ENCODE results near the gene MAP3K10.

The MAP3K10 gene

GRCh38 chr19:40217027-40217810 lies 26.0 kb downstream of the MAP3K10 start (continued):
- TF ChIP-seq ZBTB49 (tag by site-specific recombination; IDR thresholded peaks at IDR 0.05; ENCODE audit: low read depth), result no peak
- no peak; the same call in 1 of the 2 replicates for TF ChIP-seq WT1 (tag by site-specific recombination; IDR thresholded peaks at IDR 0.05)

GRCh38 chr19:40217934-40218890 lies 27.0 kb downstream of the MAP3K10 start, which contains the start of gene TTC9B:
TSS of gene TTC9B (minus strand) at chr19:40218384. CDS start at chr19:40218381, 3 bp downstream.
- H3K4me3 ChIP-seq (ENCODE audit: low read depth, low read length), result no peak within 1 kb of the TSS
- ChIA-PET CTCF (interaction anchor here (0.5 to 5.1 kb wide), 25 partner anchors 9 to 1380 kb away, joined by 3 to 52 read pairs (median 3); partner anchors contain the start of gene ZNF546), POLR2A (interaction anchor here (0.7 to 1.7 kb wide), 5 partner anchors 9 to 131 kb away, joined by 3 to 6 read pairs (median 3); partner anchors contain the start of gene ZNF780A)
- H3K4me1 ChIP-seq (ENCODE audit: control insufficient read depth, insufficient read depth, low read length), result peaks cover 18% of the 10 kb centered on the region
- H3K9me3 ChIP-seq (ENCODE audit: control insufficient read depth, insufficient read depth, low read depth, low read length), result peaks cover 3% of the 10 kb centered on the region
- H3K36me3 ChIP-seq (ENCODE audit: control insufficient read depth in 2 of 2, insufficient read depth in 1 of 2, low read length in 2 of 2), result peaks cover 0 to 6% of the 10 kb centered on the region in 2 experiments; a peak in 2 of 3 replicates
- H3K27ac ChIP-seq (ENCODE audit: extremely low read depth, low read depth, low read length), result no peak within 1 kb of the TSS
- TF ChIP-seq ZNF335 (tag by site-specific recombination; conservative IDR thresholded peaks at IDR 0.05) (no peak), ZNF76 (tag by site-specific recombination; IDR thresholded peaks at IDR 0.05; ENCODE audit: borderline replicate concordance, low read depth) (peak; percentile 93), ZNF266 (tag by site-specific recombination; IDR thresholded peaks at IDR 0.05; ENCODE audit: low read depth) (no peak), PRDM10 (tag by site-specific recombination; IDR thresholded peaks at IDR 0.05) (no peak), YY1 (tag by site-specific recombination; IDR thresholded peaks at IDR 0.05) (no peak), REST (tag by site-specific recombination; IDR thresholded peaks at IDR 0.05) (peak; percentile 100), KLF16 (tag by site-specific recombination; IDR thresholded peaks at IDR 0.05) (peak; percentile 42; the same call in 1 of the 2 replicates), ZNF555 (tag by site-specific recombination; conservative IDR thresholded peaks at IDR 0.05) (no peak), INSM2 (tag by site-specific recombination; IDR thresholded peaks at IDR 0.05) (0 out of 2 replicates have a peak, but pooled peaks have one; percentile 18), GLI2 (tag by site-specific recombination; IDR thresholded peaks at IDR 0.05; ENCODE audit: borderline replicate concordance, low read depth) (no peak), ZNF600 (tag by site-specific recombination; IDR thresholded peaks at IDR 0.05) (no peak), ZNF133 (tag by site-specific recombination; IDR thresholded peaks at IDR 0.05) (no peak), ZNF660 (tag by site-specific recombination; IDR thresholded peaks at IDR 0.05) (no peak), ZNF48 (tag by site-specific recombination; IDR thresholded peaks at IDR 0.05) (no peak), HOXD13 (CRISPR knock-in tag; IDR thresholded peaks at IDR 0.05; ENCODE audit: borderline replicate concordance) (no peak), ZNF155 (tag by site-specific recombination; IDR thresholded peaks at IDR 0.05) (no peak)
- TF ChIP-seq, protein P1, sequence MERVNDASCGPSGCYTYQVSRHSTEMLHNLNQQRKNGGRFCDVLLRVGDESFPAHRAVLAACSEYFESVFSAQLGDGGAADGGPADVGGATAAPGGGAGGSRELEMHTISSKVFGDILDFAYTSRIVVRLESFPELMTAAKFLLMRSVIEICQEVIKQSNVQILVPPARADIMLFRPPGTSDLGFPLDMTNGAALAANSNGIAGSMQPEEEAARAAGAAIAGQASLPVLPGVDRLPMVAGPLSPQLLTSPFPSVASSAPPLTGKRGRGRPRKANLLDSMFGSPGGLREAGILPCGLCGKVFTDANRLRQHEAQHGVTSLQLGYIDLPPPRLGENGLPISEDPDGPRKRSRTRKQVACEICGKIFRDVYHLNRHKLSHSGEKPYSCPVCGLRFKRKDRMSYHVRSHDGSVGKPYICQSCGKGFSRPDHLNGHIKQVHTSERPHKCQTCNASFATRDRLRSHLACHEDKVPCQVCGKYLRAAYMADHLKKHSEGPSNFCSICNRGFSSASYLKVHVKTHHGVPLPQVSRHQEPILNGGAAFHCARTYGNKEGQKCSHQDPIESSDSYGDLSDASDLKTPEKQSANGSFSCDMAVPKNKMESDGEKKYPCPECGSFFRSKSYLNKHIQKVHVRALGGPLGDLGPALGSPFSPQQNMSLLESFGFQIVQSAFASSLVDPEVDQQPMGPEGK (tag by site-specific recombination; IDR thresholded peaks at IDR 0.05), result peak; percentile 31; the same call in 1 of the 2 replicates
